GDM1 (cell line): Measurements from ENCODE around the gene LBX1.

Experiments used
- DNase-seq: peaks from one replicate; lab custom pipeline; 2025; lab: John Stamatoyannopoulos, UW

Gene LBX1, protein sequence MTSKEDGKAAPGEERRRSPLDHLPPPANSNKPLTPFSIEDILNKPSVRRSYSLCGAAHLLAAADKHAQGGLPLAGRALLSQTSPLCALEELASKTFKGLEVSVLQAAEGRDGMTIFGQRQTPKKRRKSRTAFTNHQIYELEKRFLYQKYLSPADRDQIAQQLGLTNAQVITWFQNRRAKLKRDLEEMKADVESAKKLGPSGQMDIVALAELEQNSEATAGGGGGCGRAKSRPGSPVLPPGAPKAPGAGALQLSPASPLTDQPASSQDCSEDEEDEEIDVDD

DNA sequence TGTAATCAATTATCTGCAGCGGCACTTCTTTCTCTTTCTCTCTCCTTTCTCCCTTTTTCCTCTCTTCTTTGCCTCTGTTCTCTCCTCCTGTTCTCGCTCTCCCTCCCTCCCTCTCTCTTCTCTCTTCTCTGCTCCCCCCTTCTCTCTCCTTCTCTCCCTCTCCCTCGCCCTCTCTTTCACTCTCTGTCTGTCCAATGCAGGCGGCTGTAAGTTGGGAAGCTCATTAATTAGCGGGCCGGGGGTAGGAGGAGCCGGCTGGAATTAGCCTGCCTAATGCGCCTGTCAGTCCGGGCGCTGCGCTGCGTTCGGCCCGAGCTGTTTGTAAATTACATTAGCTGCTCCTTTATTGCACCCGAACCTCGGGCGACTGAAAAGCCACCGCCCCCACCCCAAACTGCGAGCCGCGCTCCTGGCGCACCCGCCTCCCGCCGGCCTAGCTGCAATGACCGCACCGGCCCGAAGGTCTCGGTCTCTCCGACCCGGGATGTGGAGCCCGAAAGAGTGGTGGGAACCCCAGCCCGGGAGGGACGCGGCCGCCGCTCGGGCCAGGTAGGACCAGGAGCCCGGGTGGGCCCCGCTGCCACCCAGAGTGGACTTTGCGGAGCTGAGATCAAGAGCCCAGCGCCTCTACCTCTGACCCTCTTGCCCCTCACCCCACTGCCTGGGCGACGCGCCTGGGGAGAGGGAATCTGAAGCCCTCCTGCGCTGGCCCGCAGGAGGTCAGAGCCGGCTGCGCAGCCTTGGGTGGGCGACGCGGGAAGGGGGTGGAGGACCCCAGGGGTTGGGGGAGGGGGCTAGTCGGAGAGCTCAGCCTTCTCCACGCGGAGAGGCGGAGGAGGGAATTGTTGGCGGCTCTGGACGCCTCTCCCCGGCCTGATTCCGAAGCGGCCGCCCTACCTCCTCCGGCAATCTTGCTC is at the start of gene LBX1:
Gene LBX1 (minus strand): TSS at position 198 of the 917 bp plus-strand sequence. CDS start 648 bp downstream, outside the sequence.
- no peak for DNase-seq

DNA sequence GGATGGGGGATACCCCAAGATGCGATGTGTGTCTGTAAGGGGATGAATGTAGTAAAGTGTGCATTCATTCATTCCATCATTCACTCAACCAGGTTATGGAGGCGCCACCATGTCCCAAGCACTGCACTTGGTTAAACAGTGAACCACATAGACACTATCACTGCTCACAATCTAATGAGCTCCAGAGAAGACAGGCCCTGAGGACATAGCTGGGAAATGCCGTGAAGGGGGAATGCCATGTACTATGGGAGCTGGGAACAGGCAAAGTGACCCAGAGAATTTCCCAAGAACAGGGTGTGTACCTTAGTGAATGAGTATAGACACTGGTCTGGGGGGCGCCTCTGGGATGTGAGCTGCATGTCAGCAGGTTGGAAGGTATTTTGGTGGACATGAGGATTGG is 44.5 kb upstream of the LBX1 start:
- DNase-seq, result no peak

DNA sequence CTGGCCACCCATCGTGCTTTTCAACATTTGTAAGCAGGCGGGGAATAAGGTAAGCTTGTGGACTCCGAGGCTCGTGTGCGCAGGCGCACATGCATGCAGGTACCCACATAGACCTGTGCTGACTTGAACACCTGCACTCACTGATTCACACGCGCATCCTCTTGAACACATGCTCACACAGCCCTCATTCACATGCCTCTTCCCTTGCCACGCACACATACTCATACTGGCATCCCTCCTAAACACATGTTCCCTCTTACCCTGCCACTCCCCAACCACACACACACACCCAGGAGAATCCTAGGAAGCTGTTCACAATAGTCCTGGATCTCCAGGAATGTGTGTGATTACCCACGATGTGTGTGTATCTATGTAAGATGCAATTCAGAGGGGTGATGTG is 44.1 kb upstream of the LBX1 start:
- DNase-seq, result no peak

DNA sequence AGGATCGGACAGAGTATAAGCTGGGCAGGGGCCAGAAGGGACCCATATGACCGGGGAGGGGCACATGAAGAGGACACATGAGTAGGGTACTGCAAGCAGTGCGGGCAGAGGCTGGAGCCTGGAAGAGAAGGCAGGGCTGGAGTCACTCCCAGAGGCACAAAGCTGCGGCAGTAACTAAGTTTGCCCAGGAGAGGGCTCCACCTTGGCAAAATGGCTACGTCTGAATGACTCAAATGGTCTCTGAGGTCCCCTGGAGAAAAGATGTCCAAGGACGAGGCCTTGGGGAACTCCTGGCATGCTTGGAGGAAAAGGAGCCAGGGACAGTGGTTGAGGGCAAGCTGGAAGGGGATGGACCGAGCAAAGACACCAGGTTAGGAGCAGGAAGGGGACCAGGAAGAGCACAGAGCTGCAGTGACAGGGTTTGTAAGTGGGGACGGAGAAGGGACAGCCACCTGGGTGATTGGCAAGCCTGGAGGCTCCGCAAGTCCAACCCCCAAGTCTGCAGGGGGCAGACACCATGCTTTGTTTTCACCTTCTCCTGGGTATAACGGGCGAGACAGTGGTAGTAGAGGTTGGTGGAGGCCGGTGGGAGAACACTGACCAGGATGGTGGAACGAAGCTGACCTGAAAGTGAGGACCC is 43.1 kb upstream of the LBX1 start:
- DNase-seq, result peak; percentile 53

DNA sequence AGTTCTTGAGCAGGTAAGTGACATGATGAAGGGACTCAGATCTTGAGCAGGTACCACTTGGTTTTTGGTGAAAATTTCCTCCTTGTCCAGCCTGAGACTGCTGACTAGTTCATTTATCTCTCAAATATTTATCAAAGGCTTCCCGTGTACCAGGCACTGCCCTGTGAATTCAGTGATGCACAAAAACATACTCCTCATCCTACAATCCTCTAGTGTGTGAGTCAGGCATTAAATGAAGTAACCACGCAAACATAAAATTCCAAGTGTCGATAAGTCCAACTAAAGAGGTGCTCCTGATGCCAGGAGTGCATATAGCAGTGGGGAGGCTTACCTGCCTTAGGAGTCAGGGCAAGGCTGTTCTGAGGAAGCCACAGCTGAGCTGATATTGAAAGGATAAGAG is 41.5 kb upstream of the LBX1 start:
- DNase-seq, result no peak

DNA sequence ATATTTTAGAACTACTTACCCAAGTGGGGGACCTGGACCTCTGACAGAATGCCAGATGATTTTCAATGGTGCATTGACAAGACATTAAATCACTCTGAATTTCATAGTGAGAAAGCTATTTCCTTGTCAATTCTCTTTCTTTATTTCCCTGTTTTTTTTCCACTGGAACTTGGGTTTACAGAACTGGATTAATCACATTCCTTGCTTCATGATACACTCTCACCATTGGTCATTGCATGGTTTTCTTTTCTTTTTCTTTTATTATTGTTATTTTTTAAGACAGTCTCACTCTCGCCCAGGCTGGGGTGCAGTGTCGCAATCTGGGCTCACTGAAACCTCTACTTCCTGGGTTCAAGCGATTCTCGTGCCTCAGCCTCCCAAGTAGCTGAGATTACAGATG is 38.5 kb upstream of the LBX1 start:
- no peak for DNase-seq

DNA sequence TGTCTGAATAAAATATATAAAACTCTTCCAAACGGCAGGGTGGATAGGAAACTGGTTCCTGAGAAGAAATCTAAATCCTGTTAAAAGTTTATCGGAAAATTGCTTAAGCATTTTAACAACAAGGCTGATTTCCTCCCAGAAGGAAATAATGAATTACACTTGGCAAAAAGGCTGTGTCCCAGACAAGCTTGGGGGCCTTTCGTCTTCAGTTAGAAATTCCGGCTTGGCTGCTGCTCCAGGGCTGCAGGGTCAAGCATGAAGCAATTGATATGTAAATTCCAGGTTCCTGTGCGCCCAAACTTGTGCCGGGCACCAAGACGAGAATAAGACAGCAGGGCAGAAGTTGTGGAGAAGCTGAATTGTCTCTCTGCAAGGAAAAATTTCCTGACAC is 38.0 kb upstream of the LBX1 start:
- no peak for DNase-seq

DNA sequence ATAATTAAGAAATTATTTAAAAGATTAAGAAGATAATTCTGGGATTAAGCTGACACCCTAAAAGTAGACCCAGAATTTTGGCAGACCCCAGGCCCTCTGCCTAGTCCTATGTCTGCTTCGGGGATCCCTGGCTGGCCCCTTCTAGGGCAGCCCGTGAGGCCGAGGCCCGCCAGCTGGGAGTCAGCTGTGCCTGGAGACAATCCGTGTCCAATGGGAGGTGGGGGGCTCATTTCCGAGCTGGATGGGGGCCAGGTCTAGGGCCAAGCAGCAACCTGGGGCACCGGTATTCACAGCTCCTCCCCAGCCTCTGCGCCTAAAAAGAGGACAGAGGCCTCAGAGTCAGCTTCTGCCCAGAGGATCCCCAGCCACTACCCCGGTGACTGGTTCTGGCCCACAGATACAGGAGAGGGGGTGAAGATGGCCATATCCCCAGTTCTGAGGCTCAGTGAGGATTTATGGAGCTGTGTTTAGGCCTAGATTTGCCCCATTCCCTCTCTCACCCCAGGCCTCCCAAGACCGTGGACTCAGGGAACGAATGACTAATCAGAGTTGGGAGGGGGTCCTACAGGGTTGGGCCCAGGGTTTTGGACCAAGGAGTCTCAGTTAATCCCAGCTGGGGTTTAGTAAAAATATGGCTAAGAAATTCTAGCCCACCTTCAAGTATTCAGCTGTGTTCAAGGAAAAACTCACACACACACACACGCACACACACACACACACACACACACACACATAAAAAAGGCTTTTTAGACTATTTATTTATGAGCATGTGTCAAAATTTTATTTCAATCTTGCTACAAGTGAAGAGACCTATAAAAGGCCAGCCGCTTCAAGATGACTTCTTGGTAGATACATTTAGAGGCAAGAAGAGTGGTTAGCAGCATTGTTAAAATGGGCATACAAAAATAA is 37.4 kb upstream of the LBX1 start:
- no peak for DNase-seq

DNA sequence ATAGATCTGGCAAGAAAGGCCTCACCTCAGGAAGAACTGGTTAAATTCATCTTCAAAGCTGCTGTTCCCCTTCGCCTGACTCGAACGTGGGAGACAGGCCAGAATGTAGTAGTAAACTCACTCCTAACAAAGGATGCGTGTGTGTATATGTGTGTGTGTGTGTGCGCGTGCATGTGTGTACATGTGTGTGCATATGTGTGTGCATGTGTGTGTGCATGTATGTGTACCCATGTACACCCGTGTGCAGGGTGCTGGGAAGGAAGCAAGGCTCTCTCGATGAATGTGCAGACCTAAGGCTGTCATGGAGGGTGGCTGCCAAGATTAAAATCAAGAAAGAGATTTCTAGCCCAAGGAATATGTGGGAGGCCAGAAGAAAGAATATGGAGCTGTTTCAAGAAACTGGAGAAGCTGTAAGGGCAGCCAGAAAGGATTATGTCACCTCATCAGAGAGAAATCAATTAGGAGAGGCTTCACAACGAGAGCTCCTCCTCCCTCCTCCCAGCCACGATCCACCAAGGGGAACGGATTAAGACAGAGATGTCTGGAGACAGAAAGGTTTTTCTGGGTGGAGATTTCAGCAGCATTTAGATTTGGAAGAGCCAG is 34.0 kb upstream of the LBX1 start:
- DNase-seq, result no peak

DNA sequence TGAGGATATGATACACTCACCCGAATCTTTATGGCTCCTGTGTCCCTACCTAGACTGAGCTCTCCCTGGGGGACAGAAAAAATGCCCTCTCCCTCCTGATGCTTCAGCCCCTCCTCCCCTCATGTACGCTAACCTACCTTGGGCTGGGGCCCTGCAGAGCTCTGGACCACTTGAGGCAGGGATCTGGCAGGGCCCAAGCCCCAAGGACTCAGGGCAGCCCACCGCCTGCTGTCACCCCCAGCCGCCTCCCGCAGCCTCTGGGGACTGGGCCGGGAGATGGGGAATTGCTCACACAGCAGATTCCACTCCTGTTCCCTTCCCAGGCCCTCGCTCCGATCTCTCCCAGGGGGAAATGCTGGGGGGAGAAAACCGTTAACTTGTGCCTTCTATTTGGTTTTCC is 32.9 kb upstream of the LBX1 start:
- no peak for DNase-seq

DNA sequence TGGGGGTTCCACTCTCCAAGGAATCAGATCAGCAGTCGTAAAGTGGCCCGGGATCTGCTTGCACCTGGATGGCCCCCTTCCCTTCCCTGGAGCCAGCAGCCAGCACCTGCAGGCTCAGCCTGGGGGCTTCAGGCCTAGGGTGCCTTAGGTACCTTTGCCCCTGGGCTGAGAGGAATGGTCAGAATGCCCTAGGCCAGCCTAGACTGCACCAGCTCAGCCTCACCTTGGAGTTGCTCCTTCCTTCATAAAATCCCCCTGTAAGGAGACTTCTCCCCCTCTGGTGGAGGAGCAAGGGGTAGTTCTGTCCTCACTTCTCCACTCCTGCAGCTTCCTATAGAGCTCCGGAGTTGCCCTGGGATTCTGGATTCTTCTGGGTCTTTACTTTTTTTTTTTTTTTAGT is 32.4 kb upstream of the LBX1 start:
- no peak for DNase-seq

DNA sequence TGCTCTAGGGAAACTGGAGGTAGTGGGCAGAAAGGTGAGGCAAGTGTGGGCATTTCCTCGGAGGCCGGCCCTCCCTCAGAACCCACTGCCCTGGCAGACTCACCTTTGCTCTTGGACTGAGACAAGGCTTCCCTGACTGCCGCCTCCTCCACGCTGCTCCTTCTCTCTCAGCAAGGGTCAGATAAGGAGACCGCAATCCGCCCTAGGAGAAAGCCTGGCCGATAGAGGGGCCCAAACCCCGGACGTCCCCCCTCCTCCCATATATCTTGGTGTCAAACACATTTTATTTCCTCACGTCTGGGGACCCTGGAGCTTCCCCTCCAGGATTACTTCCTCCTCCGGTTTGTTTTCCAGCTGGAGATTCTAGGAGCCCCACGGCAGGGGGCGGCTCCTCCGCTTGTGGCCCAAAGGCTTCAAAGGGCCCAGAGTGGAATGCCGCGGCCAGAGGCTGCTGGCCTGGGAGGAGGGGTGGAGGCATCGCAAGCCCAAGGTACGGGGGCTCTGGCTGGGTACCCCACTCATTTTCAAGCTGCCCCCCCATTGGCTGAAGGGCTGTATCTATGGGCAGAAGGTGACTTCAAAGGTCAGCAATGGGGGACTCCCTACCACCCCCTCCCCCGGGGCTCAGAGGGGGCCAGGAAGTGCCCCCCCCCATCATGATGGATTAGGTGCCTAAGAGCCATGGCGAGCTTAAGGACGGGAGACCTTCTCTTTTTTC is 31.7 kb upstream of the LBX1 start:
- DNase-seq, result no peak

DNA sequence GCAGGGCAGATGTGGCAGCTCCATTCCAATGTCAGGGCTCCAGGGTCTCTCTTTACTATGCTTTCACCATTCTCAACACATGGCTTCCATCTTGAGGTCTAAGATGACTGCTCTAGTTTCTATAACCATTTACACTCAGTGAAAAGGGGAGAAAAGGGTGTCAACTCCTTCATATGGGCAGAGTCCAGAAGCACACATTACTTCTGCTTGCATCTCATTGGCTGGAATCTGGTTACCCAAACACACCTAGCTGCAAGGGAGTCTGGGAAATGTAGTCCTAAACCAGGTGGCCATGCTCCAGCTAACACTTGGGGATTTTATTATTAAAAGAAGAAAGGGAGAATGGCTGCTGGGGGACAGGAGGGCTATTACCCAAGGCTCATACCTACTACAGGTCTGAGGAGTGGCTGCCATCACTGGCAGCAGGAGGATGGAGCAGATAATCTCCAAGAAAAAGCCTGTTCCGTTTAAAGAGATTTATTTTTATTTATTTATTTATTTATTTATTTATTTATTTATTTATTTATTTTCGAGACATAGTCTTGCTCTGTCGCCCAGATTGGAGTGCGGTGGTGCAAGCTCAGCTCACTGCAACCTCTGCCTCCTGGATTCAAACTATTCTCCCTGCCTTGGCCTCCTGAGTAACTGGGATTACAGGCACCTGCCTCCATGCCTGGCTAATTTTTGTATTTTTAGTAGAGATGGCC is 29.1 kb upstream of the LBX1 start:
- no peak for DNase-seq

DNA sequence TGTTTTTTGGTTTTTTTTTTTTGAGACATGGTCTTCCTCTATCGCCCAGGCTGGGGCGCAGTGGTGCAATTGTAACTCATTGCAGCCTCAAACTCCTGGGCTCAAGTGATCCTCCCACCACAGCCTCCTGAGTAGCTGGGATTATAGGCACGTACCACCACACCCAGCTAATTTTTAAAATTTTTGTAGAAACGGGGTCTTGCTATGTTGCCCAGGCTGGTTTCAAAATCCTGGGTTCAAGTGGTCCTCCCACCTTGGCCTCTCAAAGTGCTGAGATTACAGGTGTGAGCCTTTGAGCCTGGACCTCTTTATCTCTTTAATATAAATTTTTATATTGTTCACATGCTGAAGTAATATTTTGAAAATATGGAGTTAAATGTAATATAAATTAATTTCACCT is 28.2 kb upstream of the LBX1 start:
- no peak for DNase-seq

DNA sequence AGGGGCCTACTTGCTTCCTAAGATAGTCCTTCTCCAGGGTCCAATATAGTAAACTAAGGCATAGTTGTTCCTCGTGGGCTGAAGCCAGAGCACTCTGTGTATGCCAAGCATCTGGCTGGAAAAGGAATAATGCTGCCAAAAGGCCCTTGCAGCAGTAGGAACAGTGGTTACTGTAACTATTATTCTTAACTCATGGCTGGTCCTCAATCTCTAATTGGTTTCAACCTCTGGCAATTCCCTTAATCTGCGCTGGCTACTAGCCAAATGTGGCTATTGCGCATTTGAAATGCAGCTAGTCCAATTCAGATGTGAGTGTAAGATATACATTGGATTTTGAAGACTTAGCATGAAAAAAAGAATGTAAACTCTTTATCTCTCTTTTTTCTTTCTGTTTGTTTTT is 27.8 kb upstream of the LBX1 start:
- DNase-seq, result no peak

DNA sequence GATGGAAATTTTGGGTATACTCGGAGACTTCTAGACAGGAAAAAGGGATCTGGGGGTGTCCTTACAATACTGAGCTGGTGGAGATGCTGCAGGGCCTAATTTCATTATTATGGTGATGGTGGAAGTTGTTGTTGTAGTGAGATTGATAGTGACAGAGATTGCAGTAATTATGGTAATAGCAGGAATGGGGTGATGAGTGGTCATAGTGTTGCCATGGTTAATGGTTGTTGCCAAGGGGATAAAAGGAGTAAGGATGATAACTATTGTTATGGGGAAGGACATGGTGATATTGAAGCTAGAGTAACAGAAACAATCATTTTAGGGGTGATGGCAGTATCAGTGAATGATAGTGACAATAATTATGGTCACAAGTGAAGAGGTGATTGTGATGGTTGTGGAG is 27.1 kb upstream of the LBX1 start:
- DNase-seq, result no peak

DNA sequence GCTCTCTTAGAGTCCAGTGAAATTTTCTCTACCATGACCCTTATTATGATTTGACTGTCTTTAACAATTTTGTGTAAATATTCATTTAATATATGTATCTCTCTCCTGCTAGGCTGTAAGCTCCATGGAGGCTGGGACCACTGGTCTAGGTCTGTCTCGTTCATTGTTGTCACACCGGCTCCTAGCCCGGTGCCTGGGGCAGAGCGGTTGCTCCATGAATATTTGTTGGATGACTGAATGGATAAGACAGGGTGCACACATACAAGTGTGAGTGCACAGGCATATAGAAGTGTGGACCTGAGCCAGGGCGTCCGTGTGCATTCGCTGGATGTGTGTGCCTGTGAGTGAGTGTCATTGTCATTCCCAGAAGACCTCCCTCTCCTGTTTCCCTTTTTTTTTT is 20.9 kb upstream of the LBX1 start:
- DNase-seq, result no peak

DNA sequence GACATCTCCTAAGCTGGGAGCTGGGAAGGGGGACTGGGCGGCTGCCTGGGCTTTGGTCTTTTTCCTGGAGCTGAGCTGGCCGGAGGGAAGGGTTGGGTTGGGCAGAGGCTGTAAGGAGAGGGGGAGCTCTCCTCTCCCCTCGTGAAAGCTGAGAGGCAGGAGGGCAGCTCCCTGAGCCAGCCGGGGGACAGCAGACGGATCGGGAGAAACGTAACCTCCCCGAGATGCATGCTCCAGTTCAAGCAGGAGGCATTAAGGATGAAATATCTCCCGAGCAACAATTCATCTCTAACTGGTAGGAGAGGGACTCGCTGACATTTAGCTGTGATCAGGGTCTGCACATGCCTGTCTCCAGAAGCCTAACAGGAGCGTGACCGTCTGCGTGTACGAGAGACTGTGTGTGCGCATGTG is 19.9 kb upstream of the LBX1 start:
- DNase-seq, result no peak

DNA sequence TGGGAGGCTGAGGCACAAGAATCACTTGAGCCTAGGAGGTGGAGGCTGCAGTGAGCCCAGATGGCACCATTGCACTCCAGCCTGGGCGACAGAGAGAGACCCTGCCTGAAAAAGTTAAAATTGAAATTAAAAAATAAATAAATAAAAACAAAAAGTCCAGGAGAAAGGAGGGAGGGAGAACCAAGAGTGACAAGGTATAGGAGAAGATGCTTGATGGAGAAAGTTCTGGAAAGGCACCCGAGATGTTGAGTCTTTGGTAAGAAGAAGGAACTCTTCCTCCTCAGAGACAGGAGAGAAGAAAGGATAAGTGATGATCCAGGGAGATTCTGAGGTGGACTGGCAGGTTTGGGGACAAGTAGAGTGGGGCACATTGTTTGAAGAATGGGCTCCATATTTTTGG is 17.4 kb upstream of the LBX1 start:
- DNase-seq, result no peak
